HG02610 (cell line): ENCODE data around the gene MBOAT2.
"Not testable (repeated sequence)": the region's sequence is repeated elsewhere in the genome, so short reads cannot be mapped to it uniquely, and the experiment has no call there.

Source experiments
- ATAC-seq: cut with Tn5 transposase; IDR thresholded peaks from one replicate; pipeline ENCODE4 v1.9.1; 2021; ENCODE audit warnings: mild to moderate bottlenecking, moderate library complexity; ENCODE audit not compliant: unreplicated experiment

The MBOAT2 gene

DNA sequence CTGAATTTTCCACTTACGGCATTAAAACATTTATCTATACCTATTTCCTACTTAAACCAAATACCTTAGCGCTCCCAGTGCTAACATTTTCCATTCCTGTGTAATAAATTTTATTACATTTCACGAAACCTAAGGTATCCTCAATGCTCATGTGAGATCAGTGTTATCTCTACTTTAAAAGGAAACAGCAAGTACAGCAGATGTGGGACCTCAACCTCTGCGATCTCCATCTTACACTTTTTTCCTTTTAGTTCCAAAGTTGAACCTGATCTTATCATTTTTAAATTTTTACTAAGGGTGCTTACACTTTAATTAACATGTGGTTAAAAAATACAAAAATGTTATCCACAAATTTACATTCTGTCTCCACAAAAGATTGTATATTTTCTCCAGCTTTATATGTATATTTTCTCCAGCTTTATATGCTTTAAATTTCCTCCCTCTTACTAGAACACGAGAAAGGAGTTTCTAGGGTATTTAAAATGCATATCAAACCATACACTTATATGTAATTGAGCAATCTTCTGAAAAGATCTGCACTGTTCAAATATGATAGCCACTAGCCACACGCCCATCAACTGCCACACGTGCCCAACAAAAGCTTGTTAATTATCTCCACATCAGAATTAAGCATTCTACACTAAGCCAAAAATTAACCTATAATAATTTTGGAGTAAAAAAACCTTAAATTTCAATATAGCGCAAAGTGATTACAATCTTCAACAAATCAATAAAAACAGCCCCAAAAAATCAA lies 38.1 kb downstream of the MBOAT2 start:
- no peak for ATAC-seq

DNA sequence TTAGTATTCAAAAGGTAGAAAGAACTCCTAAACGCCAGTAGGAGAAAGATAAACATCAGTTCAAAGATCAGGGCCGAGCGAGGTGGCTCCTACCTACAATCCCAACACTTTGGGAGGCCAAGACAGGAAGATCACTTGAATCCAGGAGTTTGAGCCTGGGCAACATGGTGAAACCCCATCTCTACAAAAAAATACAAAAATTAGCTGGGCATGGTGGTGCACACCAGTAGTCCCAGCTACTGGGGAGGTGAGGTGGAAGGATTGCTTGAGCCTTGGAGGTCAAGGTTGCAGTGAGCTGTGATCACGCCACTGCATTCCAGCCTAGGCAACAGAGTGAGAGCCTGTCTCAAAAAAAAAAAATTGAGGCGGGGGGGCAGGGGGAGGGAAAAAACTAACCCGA lies 40.6 kb downstream of the MBOAT2 start:
- no peak for ATAC-seq

DNA sequence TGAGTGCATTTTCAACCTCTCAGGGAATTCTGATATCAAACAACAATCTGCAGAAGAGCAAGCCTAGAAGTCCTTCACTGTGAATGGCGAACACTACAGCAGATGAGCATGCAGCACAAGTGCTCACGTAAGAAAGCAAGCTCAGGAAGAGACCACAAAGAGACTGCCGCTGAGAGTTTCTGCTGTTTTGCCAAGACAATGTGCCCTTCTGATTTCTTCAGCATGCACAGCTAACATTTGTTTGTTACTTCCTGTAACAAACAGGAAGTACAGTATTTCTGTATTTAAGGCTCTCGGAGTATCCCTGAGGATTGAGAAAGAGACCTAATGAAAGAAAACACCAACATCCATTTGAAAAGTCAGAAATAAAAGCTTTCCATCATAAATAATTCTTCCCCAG lies 45.9 kb downstream of the MBOAT2 start:
- ATAC-seq, result no peak

DNA sequence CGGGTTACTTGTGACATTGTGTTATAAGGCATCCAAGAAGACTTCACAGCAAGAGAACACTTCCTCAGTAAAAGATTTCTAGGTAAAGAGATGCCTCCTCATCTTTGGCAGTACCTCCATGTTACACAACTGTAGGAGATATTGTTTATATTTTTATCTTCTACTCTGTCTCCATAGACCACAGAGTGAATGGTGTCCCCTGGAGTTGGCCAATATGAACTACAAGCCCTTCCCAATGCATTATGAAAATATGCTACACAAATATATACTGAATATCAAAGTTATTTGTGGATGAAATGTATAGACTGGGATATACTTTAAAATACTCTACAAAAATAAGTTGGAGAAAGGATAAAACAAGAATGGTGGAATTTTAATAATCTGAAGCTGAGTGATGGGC lies 46.7 kb downstream of the MBOAT2 start:
- no peak for ATAC-seq

DNA sequence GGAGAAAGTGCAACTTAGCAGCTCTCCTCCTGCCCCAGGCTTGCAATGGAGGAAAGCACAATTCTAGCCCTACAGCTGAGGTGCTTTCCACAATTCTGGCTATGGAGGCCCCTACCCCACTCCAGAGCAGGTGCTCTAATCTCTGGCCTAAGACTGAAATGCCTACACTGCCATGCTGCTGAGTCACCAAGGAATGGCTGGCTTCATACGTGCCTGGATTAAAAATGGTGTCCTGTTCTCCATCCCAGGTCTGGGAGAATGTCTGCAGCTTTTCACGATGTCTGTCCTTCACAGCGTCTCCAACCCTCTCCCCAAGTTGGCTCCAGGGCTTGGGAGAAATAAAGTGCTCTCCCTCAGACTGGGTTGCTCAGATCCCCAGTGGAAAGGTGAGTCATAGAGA lies 48.5 kb downstream of the MBOAT2 start:
- ATAC-seq, result no peak

DNA sequence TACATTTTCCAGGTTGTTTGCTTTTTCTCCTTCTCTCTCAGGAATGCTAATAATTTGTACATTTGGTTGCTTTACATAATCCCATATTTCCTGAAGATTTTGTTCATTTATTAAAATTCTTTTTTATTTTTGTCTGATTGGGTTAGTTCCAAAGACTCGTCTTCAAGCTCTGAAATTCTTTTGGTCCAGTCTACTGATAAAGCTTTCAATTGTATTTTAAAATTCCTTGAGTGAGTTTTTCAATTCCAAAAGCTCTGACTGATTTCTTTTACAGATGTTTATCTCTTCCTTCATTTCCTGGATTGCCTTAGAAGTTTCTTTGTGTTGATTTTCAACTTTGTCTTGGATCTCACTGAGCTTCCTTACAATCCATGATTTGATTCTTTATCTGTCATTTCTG lies 50.0 kb downstream of the MBOAT2 start:
- ATAC-seq, result no peak

DNA sequence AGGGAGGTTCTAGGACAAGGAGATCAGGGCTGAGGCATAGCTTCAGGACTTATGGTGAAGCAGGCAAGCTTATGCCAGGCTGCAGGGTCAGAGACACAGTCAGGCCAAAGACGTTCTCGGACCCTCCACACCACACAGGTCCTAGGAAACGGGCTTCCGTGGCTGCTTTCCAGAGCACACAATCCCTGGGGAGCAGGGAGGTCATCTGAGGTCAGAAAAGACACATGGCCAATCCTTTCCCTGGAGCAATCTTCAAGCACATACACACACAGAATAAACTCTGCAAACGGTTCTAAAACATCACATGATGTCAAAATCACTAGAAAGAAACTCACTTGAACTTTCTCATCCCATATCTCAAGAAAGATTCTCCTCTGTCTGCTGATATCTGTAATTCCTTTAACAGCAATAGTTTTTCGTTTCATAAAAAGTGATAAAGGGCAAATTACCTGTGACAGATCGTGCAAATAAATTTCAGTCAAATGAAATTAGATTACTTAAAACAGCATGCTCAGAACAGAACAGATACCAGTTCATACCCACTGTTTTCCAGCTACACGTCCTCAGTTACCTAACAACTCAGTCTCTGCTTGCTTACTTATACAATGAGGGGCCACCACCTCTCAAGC lies 63.9 kb downstream of the MBOAT2 start:
- ATAC-seq, result no peak

DNA sequence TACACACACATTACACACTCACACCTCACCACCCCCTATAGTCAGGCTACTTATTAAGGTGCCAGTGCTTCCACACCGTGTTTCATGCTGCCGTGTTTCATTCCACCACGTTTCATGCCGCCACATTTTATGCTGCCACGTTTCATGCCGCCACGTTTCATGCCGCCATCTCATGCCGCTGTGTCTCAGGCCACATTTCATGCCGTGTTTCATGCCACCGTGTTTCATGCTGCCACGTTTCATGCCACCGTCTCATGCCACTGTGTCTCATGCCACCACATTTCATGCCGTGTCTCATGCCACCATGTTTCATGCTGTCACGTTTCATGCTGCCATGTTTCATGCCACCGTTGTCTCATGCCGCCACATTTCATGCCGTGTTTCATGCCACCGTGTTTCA lies 65.1 kb downstream of the MBOAT2 start:
- ATAC-seq, result no peak

DNA sequence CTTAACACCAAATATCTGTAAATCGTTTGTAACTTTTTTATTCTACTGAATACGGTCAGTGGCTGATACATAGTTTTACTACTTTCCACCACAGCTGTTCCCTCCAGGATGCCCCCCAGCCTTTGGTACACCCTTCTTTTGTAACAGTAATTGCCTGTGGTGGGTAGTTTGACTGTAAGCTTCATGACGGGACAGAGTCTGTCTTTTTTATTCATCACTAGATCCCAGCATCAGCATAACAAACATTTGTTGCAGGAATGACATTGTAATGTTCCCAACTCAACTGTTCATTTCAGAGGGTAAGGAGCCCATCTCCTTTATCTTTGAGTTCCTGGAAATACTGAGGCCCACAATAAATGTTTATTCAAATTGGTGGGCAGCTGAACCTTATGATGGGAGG lies 67.5 kb downstream of the MBOAT2 start:
- ATAC-seq, result no peak

DNA sequence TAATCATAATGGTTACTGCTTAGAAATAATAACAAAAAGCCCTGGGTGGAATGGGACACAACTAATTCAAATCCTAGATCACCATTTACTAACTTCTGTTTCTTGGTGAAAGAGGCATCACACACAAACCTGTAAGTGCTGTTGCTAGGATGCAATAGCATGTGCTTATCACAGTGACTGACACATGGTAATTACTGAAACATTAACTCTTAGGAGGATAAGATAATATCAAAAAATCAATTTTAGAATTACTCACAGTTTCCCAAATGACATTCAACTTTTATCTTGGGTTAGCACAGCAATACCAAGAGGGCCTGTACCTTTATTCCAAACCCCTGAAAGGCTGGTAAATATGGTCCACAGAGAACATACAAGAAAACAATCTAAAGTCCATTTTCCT lies 69.1 kb downstream of the MBOAT2 start:
- ATAC-seq, result no peak

DNA sequence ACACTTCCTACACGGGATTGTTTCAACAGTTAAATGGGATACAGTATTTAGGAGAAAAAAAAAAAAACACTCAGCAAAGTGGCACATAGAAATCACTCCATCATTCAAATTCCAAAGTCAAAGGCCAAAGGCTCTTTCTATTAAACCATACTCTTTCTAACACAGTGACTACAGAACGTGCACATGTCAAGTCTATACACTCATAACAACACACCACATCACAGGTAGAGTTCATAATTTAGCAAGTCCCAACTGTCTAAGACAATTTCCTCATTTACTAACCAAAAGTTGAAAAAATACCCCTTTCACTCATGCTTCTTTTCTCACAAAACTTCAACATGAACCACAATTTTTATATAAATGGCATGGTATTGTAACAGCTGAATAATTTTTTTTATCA lies 70.8 kb downstream of the MBOAT2 start:
- ATAC-seq, result no peak

DNA sequence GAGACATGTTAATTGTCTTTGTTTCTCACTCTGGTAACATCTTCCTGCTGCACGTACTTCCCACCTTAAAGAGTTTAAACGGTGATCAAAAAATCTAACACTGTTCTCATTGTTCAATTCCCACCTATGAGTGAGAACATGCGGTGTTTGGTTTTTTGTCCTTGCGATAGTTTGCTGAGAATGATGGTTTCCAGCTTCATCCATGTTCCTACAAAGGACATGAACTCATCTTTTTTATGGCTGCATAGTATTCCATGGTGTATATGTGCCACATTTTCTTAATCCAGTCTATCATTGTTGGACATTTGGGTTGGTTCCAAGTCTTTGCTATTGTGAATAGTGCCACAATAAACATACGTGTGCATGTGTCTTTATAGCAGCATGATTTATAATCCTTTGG lies 73.3 kb downstream of the MBOAT2 start:
- ATAC-seq, result not testable (repeated sequence)

DNA sequence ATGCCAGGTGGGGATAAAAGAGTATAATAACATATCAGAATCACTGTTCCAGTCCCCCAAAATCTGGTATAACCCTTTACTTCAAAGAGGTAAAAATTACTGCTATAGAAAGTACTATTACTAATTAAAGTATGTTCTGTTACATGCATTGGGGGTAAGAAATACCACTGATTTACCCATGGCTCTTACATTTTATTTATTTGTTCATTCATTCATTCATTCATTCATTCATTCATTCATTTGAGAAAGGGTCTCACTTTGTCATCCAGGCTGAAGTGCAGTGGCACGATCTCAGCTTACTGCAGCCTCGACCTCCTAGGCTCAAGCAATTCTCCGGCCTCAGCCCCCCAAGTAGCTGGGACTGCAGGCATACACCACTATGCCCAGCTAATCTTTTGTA lies 74.4 kb downstream of the MBOAT2 start:
- ATAC-seq, result no peak

DNA sequence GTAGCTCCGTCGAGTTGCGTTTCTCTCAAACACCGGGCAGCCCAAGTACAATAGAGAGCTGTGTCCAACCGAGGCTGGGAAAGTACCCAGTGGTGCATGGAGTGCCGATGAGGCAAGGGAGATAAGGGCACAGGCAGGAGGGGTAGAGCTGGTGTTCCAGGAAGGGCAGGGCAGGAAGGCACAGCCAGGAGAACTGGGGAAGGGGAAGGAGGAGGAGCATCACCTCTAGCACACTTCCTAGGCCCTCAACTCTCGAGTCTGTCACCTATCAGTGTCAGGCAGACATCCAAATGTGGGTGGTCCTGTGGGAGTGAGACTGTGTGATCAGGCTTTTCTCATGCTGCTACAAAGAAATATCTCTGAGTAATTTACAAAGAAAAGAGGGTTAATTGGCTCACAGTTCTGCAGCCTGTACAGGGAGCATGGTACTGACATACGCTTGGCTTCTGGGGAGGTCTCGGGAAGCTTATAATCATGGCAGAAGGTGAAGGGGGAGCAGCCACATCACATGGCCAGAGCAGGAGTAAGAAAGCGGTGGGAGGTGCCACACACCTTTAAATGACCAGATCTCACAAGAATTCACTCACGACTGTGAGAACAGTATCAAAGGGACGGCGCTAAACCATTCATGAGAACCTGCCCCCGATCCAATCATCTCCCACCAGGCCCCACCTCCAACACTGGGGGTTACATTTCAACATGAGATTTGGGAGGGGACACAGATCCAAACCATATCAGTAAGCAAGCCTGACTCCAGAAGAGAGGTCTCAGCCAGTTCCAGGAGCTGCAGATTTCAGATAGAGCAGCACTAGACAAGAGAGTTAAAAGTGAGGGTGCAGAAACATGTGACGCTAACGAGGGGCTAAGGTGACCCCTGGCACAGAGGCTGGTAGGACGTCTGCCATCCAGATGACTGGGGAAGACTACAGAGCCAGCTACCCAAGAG lies 75.7 kb downstream of the MBOAT2 start:
- ATAC-seq, result no peak

DNA sequence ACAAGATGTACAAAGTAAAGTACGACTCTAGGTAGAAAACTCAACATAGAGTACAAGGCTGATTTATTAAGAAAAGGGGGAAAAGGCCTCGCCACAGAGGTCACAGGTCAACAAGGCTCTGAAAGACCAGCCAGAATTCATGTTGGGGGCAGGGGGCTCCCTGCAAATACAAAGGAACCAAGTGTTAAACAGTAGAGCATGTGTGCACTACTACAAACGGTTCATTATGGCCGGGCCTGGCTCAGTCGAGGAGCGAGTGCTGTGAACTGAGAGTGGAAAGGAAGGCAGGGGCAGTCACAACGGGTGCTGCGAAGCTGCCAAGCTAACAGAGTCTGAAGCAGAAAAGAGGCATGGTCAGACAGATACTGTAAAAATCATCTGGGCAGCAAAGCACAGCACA lies 77.1 kb downstream of the MBOAT2 start:
- ATAC-seq, result no peak

DNA sequence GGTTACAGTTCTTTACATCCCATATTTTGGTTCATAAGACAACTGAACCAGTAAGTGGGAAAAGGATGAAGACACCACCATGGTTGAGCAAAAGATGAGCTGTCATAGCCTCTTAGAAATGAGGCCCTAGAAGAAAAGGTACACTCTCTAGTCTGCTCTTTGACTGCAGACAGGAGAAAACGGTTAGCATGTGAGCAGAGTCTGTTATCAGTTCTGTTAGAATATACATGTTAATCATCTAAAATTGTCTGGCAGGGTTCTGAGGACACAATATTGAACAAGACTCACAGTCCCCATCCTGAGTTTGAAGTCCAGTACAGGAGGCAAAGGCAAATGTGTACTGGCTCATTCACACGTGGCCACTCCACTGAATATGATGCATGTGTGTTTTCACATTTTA lies 78.1 kb downstream of the MBOAT2 start:
- ATAC-seq, result no peak

DNA sequence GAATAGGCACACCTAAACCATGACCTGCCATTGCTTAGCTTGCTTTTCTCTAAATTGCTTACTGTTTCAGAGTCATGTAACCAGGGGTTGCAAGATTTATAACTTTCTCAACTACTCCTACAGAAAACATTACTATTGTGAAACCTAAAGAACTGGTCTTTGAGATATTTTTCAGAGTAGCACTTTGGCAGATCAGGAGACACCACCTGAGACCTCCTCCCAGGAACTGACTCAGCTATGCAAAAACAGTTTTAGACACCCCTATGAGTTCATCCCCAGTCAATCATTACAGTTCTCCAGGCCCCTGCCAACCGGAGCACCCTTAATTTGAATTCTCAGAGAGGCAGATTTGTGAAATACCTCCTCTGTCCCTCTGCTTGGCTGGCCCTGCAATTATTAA lies 80.3 kb downstream of the MBOAT2 start:
- ATAC-seq, result no peak

DNA sequence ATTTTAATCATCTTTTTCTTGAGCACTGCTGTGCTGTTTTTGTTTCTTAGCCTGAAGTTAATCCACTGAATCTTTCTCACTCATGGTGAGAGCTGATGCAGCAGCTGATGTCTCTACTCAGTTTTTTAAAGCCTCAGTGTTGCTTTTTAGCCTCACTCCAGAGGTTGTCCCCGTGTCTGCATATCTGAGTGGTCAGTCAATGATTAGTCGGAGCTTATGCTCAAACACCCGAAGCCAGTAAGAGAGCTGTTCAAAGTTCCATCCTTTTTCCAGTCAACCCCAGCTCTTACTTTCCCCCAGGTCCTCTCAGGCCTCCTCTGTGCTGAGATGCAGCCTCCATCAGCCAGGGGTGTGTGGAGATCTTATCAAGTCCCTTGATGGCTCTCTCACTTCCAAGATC lies 81.1 kb downstream of the MBOAT2 start:
- ATAC-seq, result no peak

DNA sequence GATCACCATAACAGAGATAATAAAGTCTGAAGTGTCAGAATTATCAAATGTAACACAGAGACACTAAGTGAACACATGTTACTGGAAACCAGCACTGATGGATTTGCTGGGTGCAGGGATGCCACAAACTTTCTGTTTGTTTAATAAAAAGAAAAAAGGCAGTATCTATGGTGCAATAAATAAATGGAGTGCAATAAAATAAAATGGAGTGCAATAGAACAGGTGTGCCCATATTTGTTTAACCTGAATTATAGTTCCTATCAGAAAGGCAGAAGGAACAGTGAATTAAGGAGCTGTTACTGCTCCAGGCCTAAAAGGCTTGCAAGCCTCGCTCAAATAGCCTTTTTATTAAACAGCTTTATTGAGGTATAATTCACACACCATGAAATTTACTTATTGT lies 85.1 kb downstream of the MBOAT2 start:
- ATAC-seq, result no peak

DNA sequence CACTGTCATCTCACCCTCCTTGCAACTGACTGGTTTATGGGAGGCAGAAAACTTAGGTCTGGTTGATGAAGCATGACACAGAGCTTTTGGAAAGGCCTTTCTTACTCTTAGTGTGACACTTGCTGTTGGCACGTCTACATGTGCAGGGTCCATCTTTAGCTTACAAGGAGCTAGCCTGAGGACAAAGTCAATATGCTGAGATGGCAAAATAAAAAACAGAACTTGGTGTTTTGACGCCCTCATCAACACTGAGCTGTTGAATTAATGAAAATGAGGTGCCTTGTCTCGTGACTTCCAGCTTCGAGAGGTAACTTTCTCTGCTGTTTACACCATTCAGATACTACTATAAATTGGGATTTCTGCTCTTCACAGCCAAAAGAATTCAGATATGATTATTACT lies 87.5 kb downstream of the MBOAT2 start:
- ATAC-seq, result no peak

DNA sequence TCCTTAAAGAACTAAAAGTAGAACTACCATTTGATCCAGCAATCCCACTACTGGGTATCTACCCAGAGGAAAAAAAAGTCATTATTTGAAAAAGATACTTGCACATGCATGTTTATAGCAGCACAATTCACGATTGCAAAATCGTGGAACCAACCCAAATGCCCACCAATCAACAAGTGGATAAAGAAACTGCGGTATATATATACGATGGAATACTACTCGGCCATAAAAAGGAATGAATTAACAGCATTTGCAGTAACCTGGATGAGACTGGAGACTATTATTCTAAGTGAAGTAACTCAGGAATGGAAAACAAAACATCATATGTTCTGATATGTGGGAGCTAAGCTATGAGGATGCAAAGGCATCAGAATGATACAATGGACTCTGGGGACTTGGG lies 89.7 kb downstream of the MBOAT2 start:
- ATAC-seq, result not testable (repeated sequence)

DNA sequence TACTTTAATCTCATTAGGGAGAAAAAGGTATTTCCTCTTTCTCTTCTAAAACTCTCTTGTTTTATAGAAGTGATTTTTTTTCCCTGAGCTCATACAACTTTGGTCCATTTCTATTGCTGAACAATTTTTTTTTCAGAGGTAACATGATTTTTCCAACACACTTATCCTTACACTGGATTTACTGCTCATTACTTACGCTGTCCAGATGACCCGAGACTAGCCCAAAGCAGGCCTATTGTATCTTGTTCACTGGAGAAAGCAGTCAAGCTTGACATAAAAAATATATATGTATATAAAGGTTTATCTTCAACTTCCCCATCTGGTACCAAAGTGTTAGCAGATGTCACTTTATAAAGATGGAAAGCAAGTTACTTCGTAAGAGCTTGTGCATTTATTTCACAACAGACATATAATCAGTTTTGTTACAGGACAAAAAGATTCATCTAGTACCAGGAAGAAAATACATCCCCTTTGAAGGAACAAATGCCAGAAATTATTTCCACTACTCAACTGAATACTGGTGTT lies 95.7 kb downstream of the MBOAT2 start:
- ATAC-seq, result no peak
